ENCODE measurements around the gene PHACTR1.

- TF ChIP-seq CTCF (IDR thresholded peaks at IDR 0.05) (no peak), POLR2A (IDR thresholded peaks at IDR 0.05) (no peak)
Observed at GRCh38 chr6:13146442-13146841, 429.9 kb downstream of the PHACTR1 start.
